SIG-M5 (cell line): Measurements from ENCODE around the gene SLC43A2.
"Not testable (repeated sequence)": the region's sequence is repeated elsewhere in the genome, so short reads cannot be mapped to it uniquely, and the experiment has no call there.

ENCODE experiments used
- DNase-seq: peaks from one replicate; lab custom pipeline; 2025; lab: John Stamatoyannopoulos, UW

The SLC43A2 gene

DNA sequence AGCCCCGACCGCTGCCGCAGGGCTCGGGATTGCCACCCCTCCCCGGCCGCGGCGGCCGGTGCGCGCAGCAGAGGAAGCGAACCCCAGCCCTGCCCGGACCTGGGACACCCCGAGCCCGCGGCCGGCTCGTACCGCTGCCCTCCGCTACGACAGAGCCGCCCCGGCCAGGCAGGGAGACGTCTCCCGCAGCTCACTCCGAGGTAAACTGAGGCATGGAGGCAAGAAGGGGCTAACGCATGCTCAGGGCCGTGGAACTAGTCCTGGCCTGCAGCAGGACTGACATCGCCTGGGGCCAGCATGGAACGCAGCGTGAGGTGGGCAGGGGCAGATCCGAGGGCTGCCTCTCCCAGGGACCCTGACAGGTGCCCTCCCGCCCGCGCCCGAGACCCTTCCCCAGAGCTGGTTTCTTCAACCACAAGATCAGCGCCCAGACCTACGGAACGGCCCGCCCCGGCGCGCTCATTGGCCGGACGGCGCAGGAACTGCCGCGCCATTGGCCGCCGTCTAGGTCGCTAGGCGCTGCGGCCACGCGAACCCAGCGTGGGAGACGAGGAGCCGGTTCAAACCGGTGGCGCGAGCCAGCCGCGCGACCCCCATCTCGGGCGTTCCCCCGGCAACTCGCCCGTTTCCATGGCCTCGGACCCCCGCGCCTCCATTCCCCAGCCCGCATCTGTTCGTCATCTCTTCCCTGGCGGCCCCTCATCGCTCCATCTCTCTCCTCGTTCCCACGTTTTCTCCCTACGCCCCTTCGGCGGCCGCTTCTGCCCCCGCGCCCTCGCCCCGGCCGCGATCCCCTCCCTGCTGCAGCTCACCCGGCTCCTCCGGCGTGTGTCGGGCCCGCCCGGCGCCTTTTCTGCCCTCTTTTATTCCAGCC, at the start of gene SLC43A2:
Gene SLC43A2 (minus strand): TSS at position 853 of the 874 bp plus-strand sequence. CDS start 960 bp downstream, outside the sequence.
- DNase-seq: no peak

DNA sequence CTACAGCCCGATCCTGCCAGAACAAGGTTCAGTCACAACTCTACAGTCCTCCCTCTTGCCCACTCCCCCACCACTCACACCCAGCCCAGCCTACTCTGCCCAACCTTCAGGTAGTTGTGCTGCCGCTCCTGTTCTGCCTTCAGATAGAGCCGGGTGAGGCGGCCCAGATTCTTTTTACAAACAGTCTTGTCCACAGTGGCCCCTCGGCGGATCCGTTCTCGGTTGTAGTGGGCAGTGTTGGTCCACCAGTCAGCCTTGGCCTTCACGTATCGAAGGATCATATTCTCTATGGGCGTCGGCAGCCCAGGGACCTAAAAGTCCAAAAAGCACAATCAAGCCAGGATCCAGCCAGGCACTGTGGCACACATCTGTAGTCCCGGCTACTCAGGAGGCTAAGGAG, 47.8 kb upstream of the SLC43A2 start:
- no peak for DNase-seq

- no peak for DNase-seq
Observed at GRCh38 chr17:1673041-1673785, 44.6 kb upstream of the SLC43A2 start.

- not testable (repeated sequence) for DNase-seq
Observed at GRCh38 chr17:1663934-1664333, 35.3 kb upstream of the SLC43A2 start.

GRCh38 chr17:1661045-1661444, 32.4 kb upstream of the SLC43A2 start:
- DNase-seq: no peak

DNA sequence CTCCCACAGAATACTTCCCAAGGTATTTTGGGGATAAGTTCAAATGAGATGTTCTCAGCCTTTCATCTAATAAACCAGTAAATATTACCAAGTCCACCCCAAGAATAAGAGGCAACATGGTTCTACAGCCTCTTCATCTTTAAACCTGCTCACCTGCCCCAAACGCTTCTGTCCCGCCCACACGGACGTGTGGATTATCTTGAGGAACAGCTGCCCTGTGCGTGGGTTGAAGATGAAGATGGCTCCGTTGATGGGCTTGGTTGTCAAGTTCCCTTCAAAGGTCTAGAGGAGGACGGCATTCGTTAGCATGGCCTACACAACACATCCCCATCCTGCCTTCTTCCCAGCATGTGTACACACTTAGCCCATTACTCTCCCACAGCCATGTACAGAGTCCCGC, 29.5 kb upstream of the SLC43A2 start:
- DNase-seq: no peak

GRCh38 chr17:1653735-1654134, 25.1 kb upstream of the SLC43A2 start:
- DNase-seq: no peak

- DNase-seq: not testable (repeated sequence)
Observed at GRCh38 chr17:1652794-1653193, 24.2 kb upstream of the SLC43A2 start.

DNA sequence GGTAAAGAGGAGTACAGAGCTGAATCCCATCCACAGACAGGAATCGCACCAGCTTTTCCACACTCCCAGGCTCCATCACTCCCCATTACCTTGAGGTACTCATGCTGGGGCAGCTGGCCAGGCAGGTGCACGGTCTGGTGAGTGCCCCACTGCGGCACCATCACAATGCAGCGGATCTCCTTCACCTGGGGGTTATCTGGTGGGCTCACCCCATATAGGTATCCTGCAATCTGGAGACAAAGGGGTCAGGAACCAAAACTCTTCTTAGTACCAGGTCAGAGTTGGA, 22.9 kb upstream of the SLC43A2 start:
- no peak for DNase-seq

- DNase-seq: no peak
Observed at GRCh38 chr17:1650731-1651558, 22.3 kb upstream of the SLC43A2 start.

GRCh38 chr17:1649844-1650501, 21.3 kb upstream of the SLC43A2 start, which contains the start of gene RILP:
Gene RILP, minus strand, starts transcription at chr17:1649866. Its CDS starts 62 bp downstream, at chr17:1649804.
- no peak for DNase-seq

DNA sequence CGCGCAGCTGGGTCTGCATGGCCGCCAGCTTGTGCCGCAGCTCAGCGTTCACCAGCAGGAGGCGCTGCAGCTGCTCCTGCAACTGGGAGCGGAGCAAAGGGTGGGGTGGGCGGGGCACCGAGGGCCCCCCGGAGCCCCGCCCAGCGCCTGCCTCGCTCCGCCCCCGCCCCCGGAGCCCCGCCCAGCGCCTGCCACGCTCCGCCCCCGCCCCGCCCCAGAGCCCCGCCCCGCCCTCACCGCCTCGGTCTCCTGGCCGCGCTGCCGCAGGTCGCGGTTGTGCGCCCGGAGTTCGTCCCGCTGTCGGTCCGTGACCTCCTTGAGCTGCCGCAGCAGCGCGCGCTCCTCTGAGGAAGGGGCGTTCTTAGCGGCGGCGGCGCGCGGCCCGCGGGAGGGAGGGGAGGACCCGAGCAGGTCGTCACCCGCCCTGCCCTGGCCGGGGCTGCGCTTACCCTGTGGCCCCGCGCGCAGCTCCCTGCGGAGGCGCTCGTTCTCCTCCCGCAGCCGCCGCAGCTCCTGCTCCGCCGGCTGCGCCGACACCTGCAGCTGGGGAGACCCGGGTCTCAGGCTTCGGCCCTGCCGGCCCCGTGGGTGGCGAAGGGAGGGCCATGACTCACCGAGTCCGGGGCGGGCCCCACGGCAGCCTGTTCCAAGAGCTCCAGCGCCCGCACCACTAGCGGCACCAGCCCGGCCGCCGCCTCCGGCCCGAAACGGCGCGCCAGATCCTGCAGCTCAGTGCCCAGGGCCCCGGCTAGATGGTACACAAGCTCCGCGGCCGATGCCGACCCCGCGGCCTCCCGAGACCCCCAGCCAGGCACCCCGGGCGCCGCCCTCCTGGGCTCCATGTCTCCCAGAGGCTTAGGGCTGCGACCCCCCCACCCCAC, 20.6 kb upstream of the SLC43A2 start:
- no peak for DNase-seq

- DNase-seq: no peak
Observed at GRCh38 chr17:1648173-1648962, 19.7 kb upstream of the SLC43A2 start.

GRCh38 chr17:1647802-1648171, 19.2 kb upstream of the SLC43A2 start:
- no peak for DNase-seq

DNA sequence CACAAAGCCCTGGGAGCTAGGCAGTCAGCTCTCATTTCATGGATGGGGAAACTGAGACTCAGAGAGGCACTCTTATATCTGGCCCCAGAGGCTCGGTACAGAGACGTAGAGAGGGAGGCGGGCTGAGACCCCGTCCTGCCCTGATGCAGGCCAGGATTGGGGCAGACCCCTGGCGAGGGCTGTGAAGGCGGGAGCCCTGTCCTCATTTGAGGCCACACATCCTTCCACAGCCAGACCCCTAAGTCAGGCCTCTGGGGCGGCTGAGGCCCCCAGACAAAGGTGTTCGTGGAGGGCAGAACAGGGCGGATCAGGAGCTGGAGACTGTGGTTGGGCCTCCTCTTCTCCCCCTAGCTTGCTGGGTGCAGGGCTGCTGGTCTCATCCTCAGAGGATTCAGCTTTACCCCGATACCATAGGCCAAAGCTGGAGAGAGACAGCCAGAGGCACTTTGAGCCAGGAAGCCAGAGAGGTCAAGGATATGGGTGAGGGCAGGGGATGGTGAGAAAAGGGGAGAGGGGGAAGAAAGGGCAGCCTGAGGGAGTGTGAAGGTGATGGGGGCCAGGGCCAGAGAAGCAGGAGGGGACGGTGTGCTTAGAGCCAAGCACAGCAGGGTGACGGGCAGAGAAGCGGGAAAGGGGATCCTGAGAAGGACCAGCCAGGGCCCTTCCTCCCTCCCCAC, 17.7 kb upstream of the SLC43A2 start:
- DNase-seq: no peak

- DNase-seq: no peak
Observed at GRCh38 chr17:1645207-1646171, 16.9 kb upstream of the SLC43A2 start, which contains the start of gene SCARF1. Gene SCARF1, minus strand, starts transcription at chr17:1645732. Its CDS starts 35 bp downstream, at chr17:1645697.

- DNase-seq: no peak
Observed at GRCh38 chr17:1644493-1645206, 16.0 kb upstream of the SLC43A2 start.
